ENCODE measurements around the gene PBX3.

DNA sequence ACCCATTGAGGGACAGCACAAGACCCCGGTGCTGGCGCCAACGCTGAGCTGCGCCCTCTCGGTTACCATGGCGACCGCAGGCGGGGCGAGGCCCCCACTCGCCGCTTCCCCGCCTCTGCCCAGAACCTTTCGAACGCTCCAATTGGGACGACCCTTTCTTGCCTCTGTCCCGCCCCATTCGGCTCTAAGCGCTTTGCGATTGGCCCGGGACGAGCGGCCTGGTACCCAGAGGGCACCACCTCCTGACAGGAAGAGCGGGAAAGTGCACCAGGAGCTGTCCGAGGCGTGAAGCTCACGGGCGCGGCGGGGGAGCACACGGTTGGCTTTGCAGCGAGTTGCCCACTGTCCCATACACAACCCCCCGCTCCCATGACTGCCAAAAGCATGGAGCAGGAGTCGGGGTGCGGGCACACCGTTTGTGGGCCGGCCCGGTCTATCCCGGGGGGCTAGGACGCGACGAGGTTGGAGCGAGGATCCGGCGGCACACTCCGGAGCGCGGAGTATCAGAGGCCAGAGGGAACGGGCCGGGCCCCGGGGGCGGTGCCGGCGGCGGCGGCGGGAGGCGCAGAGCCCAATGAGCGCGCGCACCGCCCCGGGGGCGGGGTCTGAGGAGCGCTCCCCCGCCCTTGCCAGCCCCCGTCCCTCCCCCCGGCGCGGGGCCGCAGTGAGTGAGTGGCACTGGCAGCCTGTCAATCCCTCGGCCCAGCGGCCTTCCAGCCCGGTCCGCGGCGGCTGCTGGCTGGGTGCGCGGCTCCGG, 978 bp upstream of the PBX3 start:
- no peak for TF ChIP-seq POLR2A (IDR thresholded peaks at IDR 0.05)
- TF ChIP-seq CTCF (IDR thresholded peaks at IDR 0.05): no peak

Data from suprapubic skin (tissue), 3 donors.